ENCODE data around the gene SPI1.

DNA sequence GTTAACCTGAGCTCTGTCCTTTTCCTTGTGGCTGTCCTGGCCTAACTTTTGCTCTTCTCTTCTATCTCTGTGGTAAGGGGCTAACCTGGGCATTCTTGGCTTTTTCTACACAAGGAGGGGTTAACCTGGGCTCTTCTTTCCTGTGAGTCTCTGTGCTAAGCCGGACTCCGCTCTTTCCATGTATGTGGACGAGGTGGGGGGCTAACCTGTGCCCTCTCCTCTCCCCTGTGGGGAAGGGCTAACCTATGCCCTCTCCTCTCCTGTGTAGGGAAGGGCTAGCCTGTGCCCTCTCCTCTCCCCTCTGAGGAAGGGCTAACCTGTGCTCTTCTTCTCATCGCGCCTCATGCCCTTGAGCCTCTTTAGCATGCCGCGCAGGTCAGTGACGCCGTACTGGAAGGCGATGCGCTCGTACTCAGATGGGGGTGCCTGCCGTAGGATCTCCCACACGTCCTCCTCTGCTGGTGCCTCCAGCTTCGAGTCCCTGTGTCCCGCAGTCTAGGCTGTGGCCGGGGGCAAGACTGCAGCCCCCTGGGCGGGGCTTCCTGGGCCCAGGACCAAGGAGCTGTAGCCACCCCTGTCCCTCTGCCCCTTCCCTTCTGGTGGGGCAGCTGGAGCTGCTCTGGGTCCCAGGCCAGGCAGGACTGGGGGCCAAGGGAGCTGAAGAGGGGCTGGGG lies 32.3 kb downstream of the SPI1 start:
- TF ChIP-seq EZH2 (IDR thresholded peaks at IDR 0.05), result no peak
- no peak for TF ChIP-seq POLR2AphosphoS5 (IDR thresholded peaks at IDR 0.05; ENCODE audit: borderline replicate concordance, low read depth, low read length)
- no peak for TF ChIP-seq FOXP2 (optimal IDR thresholded peaks at IDR 0.05; ENCODE audit: control extremely low read depth, extremely low read length, insufficient read depth)

Data from SK-N-MC (cell line).